Colonic mucosa (tissue), 4 donors: ENCODE results near the gene TSGA10. TPM values are rescaled to one million over a fixed set of nuclear protein-coding genes. Genes with fewer than 3 reads are reported as not detected.

Source experiments
- DNase-seq: peaks from one replicate; pipeline ENCODE4 v3.0.0-alpha.2; 2020
- H3K27ac ChIP-seq: fragments of 200-600 bp; one replicate; pipeline ENCODE4 v1.8.0; 2021
- H3K27me3 ChIP-seq: fragments of 200-600 bp; one replicate; pipeline ENCODE4 v1.8.0; 2021
- H3K36me3 ChIP-seq: fragments of 200-600 bp; one replicate; pipeline ENCODE4 v1.8.0; 2021
- H3K4me1 ChIP-seq: fragments of 200-600 bp; one replicate; pipeline ENCODE4 v1.8.0; 2021; ENCODE audit warnings: mild to moderate bottlenecking
- H3K4me3 ChIP-seq: fragments of 200-600 bp; one replicate; pipeline ENCODE4 v1.8.0; 2021
- H3K9ac ChIP-seq, 2 donors: one replicate each; pipeline ENCODE4 v1.7.0; 2013; ENCODE audit warnings: control low read depth in 2 of 2, low read depth in 2 of 2, low read length in 2 of 2
- H3K9me3 ChIP-seq: fragments of 200-600 bp; one replicate; pipeline ENCODE4 v1.8.0; 2021
- CTCF ChIP-seq: fragments of 200-600 bp; IDR thresholded peaks from one replicate; pipeline ENCODE4 v1.8.0; 2022; ENCODE audit warnings: antibody characterized with exemption, mild to moderate bottlenecking
- intact Hi-C: fragments of 100-400 bp; cut with DNase I; formaldehyde crosslinking; loops from one replicate; pipeline ENCODE4 v1.14.1; 2022
- total RNA-seq, 2 donors: library from RNA; stranded (reverse); fragmentation: NEBNext Ultra II Directional in 1 of 2; extraction: Animal tissue kit (Norgen Biotek cat#: 25700) in 1 of 2; gene quantifications; one replicate each; pipeline ENCODE4 v1.2.1, GENCODE V29; 2021
- donor health status: healthy.
- donor health status: DM: no; HTN: no; CAD: no.
- donor health status: DM: no; HTN: no; CAD: no.

TSGA10 gene
- total RNA-seq, 2 donors from 2014 or later, result 6.1 to 6.6 TPM

GRCh38 chr2:99190548-99190947 lies 35.8 kb upstream of the TSGA10 start:
- H3K9me3 ChIP-seq, result no peaks in the 10 kb centered on the region
- H3K4me3 ChIP-seq, result no peak overlapping the region
- intact Hi-C loops, result no loop called here
- DNase-seq, result no peak
- peaks cover 3% of the 10 kb centered on the region for H3K36me3 ChIP-seq
- H3K9ac ChIP-seq, result no peak overlapping the region
- no peaks in the 10 kb centered on the region for H3K4me1 ChIP-seq
- no peak for TF ChIP-seq CTCF
- no peak overlapping the region for H3K27ac ChIP-seq
- no peaks in the 10 kb centered on the region for H3K27me3 ChIP-seq

- Histone ChIP-seq H3K9ac (no peak overlapping the region), H3K9me3 (no peaks in the 10 kb centered on the region), H3K27me3 (no peaks in the 10 kb centered on the region), H3K27ac (no peak overlapping the region), H3K4me1 (no peaks in the 10 kb centered on the region), H3K36me3 (peaks cover 3% of the 10 kb centered on the region), H3K4me3 (no peak overlapping the region)
- no peak for DNase-seq
- intact Hi-C loops, result loop anchor here (10.0 kb wide), 1 partner anchor 146 kb away; the partner anchor contains the start of genes EIF5B and TXNDC9
- TF ChIP-seq CTCF, result no peak
Measured at GRCh38 chr2:99188357-99188756, 33.6 kb upstream of the TSGA10 start.

- H3K36me3 ChIP-seq, result peaks cover 3% of the 10 kb centered on the region
- H3K4me3 ChIP-seq, result no peak overlapping the region
- intact Hi-C loops, result loop anchor here (10.0 kb wide), 1 partner anchor 148 kb away; the partner anchor contains the start of genes EIF5B and TXNDC9
- H3K27me3 ChIP-seq, result no peaks in the 10 kb centered on the region
- H3K27ac ChIP-seq, result no peak overlapping the region
- H3K9ac ChIP-seq, result no peak overlapping the region
- no peak for TF ChIP-seq CTCF
- peaks cover 3% of the 10 kb centered on the region for H3K4me1 ChIP-seq
- DNase-seq, result no peak
- H3K9me3 ChIP-seq, result no peaks in the 10 kb centered on the region
Measured at GRCh38 chr2:99187011-99187410, 32.3 kb upstream of the TSGA10 start.

GRCh38 chr2:99184811-99185210 lies 30.1 kb upstream of the TSGA10 start:
- Histone ChIP-seq H3K27me3 (no peaks in the 10 kb centered on the region), H3K9me3 (no peaks in the 10 kb centered on the region), H3K4me3 (no peak overlapping the region), H3K9ac (no peak overlapping the region), H3K36me3 (peaks cover 3% of the 10 kb centered on the region), H3K4me1 (peaks cover 7% of the 10 kb centered on the region), H3K27ac (no peak overlapping the region)
- no peak for DNase-seq
- intact Hi-C loops, result loop anchor here (10.0 kb wide), 1 partner anchor 150 kb away; the partner anchor contains the start of genes EIF5B and TXNDC9
- TF ChIP-seq CTCF, result no peak

GRCh38 chr2:99183025-99183424 lies 28.3 kb upstream of the TSGA10 start:
- Histone ChIP-seq H3K4me1 (peaks cover 7% of the 10 kb centered on the region), H3K9ac (no peak overlapping the region), H3K9me3 (no peaks in the 10 kb centered on the region), H3K27ac (no peak overlapping the region), H3K36me3 (no peaks in the 10 kb centered on the region), H3K27me3 (no peaks in the 10 kb centered on the region), H3K4me3 (no peak overlapping the region)
- DNase-seq, result no peak
- TF ChIP-seq CTCF, result no peak
- intact Hi-C loops, result loop anchor here (10.0 kb wide), 1 partner anchor 152 kb away; the partner anchor contains the start of genes EIF5B and TXNDC9
